GM12891 (cell line): ENCODE data around the gene MTCH2.

Source experiments
- PAX5 ChIP-seq: IDR thresholded peaks from 2 replicates; pipeline ENCODE4 v1.6.1; 2011; ENCODE audit warnings: low read length, moderate library complexity, mild to moderate bottlenecking; ENCODE audit not compliant: insufficient read depth, severe bottlenecking
- POLR2A ChIP-seq: IDR thresholded peaks from 2 replicates; pipeline ENCODE4 v1.6.1; 2011; ENCODE audit warnings: low read depth, low read length, control low read depth
- POLR2AphosphoS5 ChIP-seq: IDR thresholded peaks from 2 replicates; pipeline ENCODE4 v1.6.1; 2011; ENCODE audit warnings: low read depth, low read length, control low read depth
- SPI1 ChIP-seq: IDR thresholded peaks from 2 replicates; pipeline ENCODE4 v1.6.1; 2011; ENCODE audit warnings: low read depth, low read length, control low read depth
- TAF1 ChIP-seq: IDR thresholded peaks from 2 replicates; pipeline ENCODE4 v1.6.1; 2011; ENCODE audit warnings: low read depth, low read length, control low read depth

- TF ChIP-seq POLR2AphosphoS5 (no peak), POLR2A (no peak), SPI1 (no peak), PAX5 (no peak), TAF1 (no peak)
Observed at GRCh38 chr11:47649276-47649675, 6.9 kb upstream of the MTCH2 start.
